Hepatocyte (in vitro differentiated cells): Measurements from ENCODE around the gene PCP4. TPM values are rescaled to one million over a fixed set of nuclear protein-coding genes. Genes with fewer than 3 reads are reported as not detected.

Experiments used
- DNase-seq: peaks from one replicate; pipeline ENCODE4 v3.0.0-alpha.2; 2016; ENCODE audit warnings: low spot score
- H2AFZ ChIP-seq: fragments of 200-600 bp; sonication (generic); 2 replicates; pipeline ENCODE4 v1.6.0; 2016; ENCODE audit warnings: antibody characterized with exemption, mild to moderate bottlenecking
- H3K27ac ChIP-seq: fragments of 200-600 bp; sonication (generic); 2 replicates; pipeline ENCODE4 v1.5.1; 2016; ENCODE audit warnings: mild to moderate bottlenecking
- H3K27me3 ChIP-seq: fragments of 200-600 bp; sonication (generic); 2 replicates; pipeline ENCODE4 v1.6.1; 2016
- H3K36me3 ChIP-seq: fragments of 200-600 bp; sonication (generic); replicated peaks from 2 replicates; pipeline ENCODE4 v1.5.1; 2016; ENCODE audit warnings: low read depth; ENCODE audit not compliant: insufficient read depth
- H3K4me1 ChIP-seq: fragments of 200-600 bp; sonication (generic); 2 replicates; pipeline ENCODE4 v1.5.1; 2016; ENCODE audit warnings: mild to moderate bottlenecking, moderate library complexity; ENCODE audit not compliant: insufficient read depth
- H3K4me2 ChIP-seq: fragments of 200-600 bp; sonication (generic); 2 replicates; pipeline ENCODE4 v1.6.0; 2016
- H3K4me3 ChIP-seq: fragments of 200-600 bp; sonication (generic); 2 replicates; pipeline ENCODE4 v1.5.1; 2016; ENCODE audit warnings: mild to moderate bottlenecking
- H3K79me2 ChIP-seq: fragments of 200-600 bp; sonication (generic); 2 replicates; pipeline ENCODE4 v1.6.0; 2017; ENCODE audit warnings: mild to moderate bottlenecking
- H3K9me2 ChIP-seq: fragments of 200-600 bp; sonication (generic); replicated peaks from 2 replicates; pipeline ENCODE4 v1.6.0; 2017; ENCODE audit warnings: mild to moderate bottlenecking; ENCODE audit not compliant: insufficient read depth
- H3K9me3 ChIP-seq: fragments of 200-600 bp; sonication (generic); 2 replicates; pipeline ENCODE4 v1.5.1; 2016; ENCODE audit warnings: low read depth, mild to moderate bottlenecking
- H4K20me1 ChIP-seq: fragments of 200-600 bp; sonication (generic); 2 replicates; pipeline ENCODE4 v1.6.0; 2016; ENCODE audit warnings: mild to moderate bottlenecking; ENCODE audit not compliant: insufficient read depth, poor library complexity, severe bottlenecking
- EZH2 ChIP-seq: fragments of 200-600 bp; sonication (generic); IDR thresholded peaks from 2 replicates; pipeline ENCODE4 v1.6.1; 2016; ENCODE audit warnings: antibody characterized with exemption, mild to moderate bottlenecking, borderline replicate concordance
- EZH2phosphoT487 ChIP-seq: fragments of 200-600 bp; sonication (generic); IDR thresholded peaks from one replicate; pipeline ENCODE4 v1.6.1; 2018; ENCODE audit warnings: antibody characterized with exemption, mild to moderate bottlenecking, low read depth, moderate library complexity; ENCODE audit not compliant: unreplicated experiment, severe bottlenecking
- WGBS: methylation state at CpG from one replicate; pipeline ENCODE4 v1.1.6; 2016; ENCODE audit warnings: low lambda C conversion rate; ENCODE audit errors: missing lambda C conversion rate; 5-methylcytosine and 5-hydroxymethylcytosine counted together
- polyA plus RNA-seq: library from polyadenylated mRNA; unstranded; fragments of >200 nt; fragmentation: Nextera tagmentation; extraction: Ambion mirVana; gene quantifications from 2 replicates; pipeline ENCODE4 v1.2.1, GENCODE V29; 2016
- total RNA-seq: library from RNA; depleted of rRNA; stranded (reverse); fragments of >200 nt; gene quantifications from 2 replicates; pipeline ENCODE4 v1.2.3, GENCODE V29; 2014
- TF ChIP-seq, protein P1 (sequence below): fragments of 200-600 bp; sonication (generic); IDR thresholded peaks from 2 replicates; pipeline ENCODE4 v1.5.1; 2016; ENCODE audit warnings: antibody characterized with exemption, mild to moderate bottlenecking; ENCODE audit not compliant: poor library complexity

The PCP4 gene
- total and polyA plus RNA-seq, 2 experiments from 2014 or later: 1.2 to 6.9 TPM

DNA sequence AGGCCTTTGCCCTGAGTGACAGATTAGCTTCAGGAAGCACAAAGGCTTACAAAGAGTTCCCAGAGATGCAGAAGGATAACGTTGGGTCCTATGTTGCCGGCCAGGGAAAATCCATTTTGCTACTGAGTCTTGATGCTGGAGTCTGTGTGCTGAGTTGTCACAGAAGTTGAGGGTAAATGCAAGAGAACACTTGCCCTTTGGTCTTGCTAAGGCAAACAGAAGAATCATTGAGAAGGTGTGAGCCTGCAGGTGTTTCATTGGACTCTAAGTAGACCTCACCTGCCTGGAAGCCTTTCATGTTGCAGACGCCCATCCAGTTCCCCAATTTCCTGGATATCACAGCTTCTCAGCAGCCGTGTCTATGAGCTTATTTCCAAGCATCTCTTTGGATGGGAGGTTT is 105.2 kb downstream of the PCP4 start:
- TF ChIP-seq EZH2phosphoT487 (no peak), EZH2 (no peak)
- TF ChIP-seq, protein P1, sequence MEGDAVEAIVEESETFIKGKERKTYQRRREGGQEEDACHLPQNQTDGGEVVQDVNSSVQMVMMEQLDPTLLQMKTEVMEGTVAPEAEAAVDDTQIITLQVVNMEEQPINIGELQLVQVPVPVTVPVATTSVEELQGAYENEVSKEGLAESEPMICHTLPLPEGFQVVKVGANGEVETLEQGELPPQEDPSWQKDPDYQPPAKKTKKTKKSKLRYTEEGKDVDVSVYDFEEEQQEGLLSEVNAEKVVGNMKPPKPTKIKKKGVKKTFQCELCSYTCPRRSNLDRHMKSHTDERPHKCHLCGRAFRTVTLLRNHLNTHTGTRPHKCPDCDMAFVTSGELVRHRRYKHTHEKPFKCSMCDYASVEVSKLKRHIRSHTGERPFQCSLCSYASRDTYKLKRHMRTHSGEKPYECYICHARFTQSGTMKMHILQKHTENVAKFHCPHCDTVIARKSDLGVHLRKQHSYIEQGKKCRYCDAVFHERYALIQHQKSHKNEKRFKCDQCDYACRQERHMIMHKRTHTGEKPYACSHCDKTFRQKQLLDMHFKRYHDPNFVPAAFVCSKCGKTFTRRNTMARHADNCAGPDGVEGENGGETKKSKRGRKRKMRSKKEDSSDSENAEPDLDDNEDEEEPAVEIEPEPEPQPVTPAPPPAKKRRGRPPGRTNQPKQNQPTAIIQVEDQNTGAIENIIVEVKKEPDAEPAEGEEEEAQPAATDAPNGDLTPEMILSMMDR: no peak
- 34% methylated on average over 4 of the region's 4 CpGs for WGBS
- H3K36me3 ChIP-seq: no peaks in the 10 kb centered on the region
- no peaks in the 10 kb centered on the region for H3K27me3 ChIP-seq
- H3K4me2 ChIP-seq: peak overlapping the region; percentile 41
- H2AFZ ChIP-seq: no peak overlapping the region
- peak overlapping the region; percentile 70 for H3K27ac ChIP-seq
- peaks cover 18% of the 10 kb centered on the region for H3K4me1 ChIP-seq
- H3K9me3 ChIP-seq: no peaks in the 10 kb centered on the region
- peak; percentile 30 for DNase-seq
- H3K4me3 ChIP-seq: no peak overlapping the region
- H3K9me2 ChIP-seq: no peaks in the 10 kb centered on the region
- no peaks in the 10 kb centered on the region for H4K20me1 ChIP-seq
- H3K79me2 ChIP-seq: no peaks in the 10 kb centered on the region

DNA sequence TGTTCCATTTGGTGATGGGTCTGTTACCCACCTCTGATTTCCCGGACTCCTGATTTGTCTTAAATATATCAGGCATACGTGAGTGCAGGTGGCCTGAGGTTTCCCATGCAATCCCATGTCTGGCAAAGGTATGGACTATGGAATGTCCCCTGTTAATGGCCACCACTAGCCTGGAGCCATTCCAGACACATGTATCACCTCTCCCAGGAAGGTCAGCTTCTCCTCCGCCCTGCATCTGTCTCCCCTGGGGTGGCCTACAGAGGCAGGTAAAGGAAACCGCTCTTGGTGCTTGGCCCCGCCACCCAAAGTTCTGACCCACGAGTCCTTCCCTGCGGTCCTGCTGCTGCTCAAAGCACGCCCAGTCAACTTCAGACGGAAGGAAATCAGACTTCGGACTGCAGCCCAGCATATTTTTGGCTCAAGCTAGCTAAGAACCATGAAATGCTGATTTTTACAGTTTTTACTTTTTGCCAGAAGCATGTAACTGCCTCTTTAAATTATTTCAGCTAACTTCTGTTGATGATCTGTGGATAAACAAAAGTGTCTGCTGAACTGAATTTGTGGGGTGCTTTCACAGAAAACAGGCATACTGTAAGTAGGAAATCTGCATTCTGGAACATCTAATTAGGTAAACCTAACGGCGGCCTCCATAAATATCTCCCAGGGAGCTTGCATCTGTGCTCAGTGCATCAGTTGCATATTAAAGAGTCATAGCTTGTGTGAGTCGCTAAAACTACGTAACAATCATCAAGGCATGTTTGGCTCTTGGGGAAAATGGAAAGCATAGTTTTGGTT is 105.9 kb downstream of the PCP4 start:
- peak overlapping the region; percentile 41 for H3K4me2 ChIP-seq
- H3K27ac ChIP-seq: peak overlapping the region; percentile 70
- 85% methylated on average over 13 of the region's 14 CpGs for WGBS
- H3K4me3 ChIP-seq: no peak overlapping the region
- H3K36me3 ChIP-seq: no peaks in the 10 kb centered on the region
- no peaks in the 10 kb centered on the region for H3K9me3 ChIP-seq
- H2AFZ ChIP-seq: no peak overlapping the region
- H3K9me2 ChIP-seq: no peaks in the 10 kb centered on the region
- TF ChIP-seq EZH2phosphoT487: no peak
- TF ChIP-seq, protein P1: no peak
- no peak for TF ChIP-seq EZH2
- no peaks in the 10 kb centered on the region for H3K27me3 ChIP-seq
- no peak for DNase-seq
- H3K4me1 ChIP-seq: peaks cover 18% of the 10 kb centered on the region
- H4K20me1 ChIP-seq: no peaks in the 10 kb centered on the region
- no peaks in the 10 kb centered on the region for H3K79me2 ChIP-seq

DNA sequence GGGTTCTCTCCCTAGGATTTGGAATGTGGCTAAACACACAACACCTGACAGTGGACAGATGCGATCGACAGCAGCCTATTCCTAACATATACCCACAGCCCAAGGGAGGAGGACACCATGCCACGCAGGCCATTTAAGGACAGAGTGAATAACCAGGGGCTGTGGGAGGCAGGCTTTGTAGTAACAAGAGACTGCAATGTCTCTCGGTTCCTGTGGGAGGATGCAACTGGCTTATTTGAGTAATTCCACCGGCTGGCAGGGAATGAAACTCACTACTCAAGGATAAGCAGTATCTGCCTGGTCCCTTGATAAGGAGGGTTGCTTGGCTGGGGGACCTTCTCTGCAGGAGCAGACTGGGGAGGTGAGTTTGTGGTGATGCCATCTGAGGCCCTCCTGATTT is 109.6 kb downstream of the PCP4 start:
- H3K9me2 ChIP-seq: no peaks in the 10 kb centered on the region
- H3K79me2 ChIP-seq: no peaks in the 10 kb centered on the region
- H3K36me3 ChIP-seq: no peaks in the 10 kb centered on the region
- H3K4me3 ChIP-seq: no peak overlapping the region
- no peaks in the 10 kb centered on the region for H3K9me3 ChIP-seq
- peaks cover 10% of the 10 kb centered on the region for H3K4me1 ChIP-seq
- no peak overlapping the region for H2AFZ ChIP-seq
- H3K27me3 ChIP-seq: no peaks in the 10 kb centered on the region
- no peak overlapping the region for H3K27ac ChIP-seq
- TF ChIP-seq, protein P1: no peak
- no peak for TF ChIP-seq EZH2
- TF ChIP-seq EZH2phosphoT487: no peak
- WGBS: 69% methylated on average over 5 of the region's 5 CpGs
- no peak for DNase-seq
- H4K20me1 ChIP-seq: no peaks in the 10 kb centered on the region
- no peak overlapping the region for H3K4me2 ChIP-seq

Other genes starting within 250 kb of the PCP4 start
- 0.10 and 0.56 TPM in 2 replicates for gene IGSF5, start 122.3 kb upstream of the PCP4 start, total RNA-seq
- gene IGSF5, start 122.3 kb upstream of the PCP4 start, polyA plus RNA-seq: 0.86 TPM in 1 of 2 replicates, not detected in the other